ENCODE measurements around the gene ZNF423.

The ZNF423 gene

DNA sequence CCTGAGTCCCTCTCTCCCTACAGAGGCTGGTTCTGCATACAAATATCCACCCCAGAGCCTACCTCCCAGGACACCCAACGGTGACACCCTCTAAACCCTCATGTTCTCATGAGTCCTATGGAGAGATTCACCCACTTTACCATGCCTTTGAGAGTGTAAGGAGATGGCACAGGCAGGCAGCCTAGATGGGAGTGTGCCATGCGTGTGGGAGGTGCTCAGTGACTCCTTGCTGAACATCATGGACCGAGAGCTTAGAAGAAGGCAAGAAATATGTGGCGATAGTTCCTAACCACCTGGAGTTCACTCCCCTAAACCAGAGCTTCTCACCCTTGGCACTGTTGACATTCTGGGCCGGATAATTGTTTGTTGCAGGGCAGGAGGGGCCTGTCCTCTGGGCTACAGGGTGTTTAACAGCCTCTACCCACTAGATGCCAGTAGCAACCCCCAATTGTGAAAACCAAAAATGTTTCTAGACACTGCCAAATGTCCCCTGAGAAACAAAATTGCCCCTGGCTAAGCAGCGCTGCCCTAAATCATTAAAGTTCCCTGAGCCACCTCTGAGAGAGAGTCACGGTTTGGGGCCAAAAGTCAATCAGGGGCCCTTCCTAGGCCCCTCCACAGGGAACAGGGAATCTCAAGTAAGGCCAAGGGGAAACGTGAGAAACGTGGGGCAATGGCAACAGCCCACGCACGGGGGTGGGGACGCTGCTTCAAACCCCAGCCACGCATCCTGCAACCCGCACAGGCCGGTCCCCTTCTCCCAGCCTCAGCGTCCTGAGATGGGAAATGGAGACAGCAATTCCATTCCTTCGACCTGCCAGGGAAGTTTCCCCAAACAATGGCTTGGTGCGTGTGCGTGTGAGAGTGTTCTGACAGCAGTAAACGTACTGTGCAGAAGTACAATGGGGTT, 415.5 kb downstream of the ZNF423 start:
- DNase-seq: no peak

DNA sequence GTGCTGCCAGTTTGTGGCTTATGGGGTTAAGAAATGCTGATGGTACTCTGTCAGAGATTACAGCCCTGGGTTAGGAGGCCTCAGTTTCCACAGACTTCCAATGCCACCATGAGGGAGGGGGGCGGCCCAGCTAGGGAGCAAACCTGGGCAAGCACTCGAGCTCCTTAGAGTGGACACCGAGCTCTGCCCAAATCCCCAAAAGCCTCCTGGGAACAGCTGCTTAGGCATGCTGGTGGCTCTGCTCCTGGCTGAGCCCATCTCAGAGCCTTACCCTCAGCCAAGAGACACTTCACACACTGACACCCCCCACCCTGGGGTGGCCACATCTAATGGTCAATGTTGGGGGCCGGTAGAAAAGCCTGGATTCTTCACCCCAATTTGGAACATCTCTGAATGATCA, 416.2 kb downstream of the ZNF423 start:
- no peak for DNase-seq

DNA sequence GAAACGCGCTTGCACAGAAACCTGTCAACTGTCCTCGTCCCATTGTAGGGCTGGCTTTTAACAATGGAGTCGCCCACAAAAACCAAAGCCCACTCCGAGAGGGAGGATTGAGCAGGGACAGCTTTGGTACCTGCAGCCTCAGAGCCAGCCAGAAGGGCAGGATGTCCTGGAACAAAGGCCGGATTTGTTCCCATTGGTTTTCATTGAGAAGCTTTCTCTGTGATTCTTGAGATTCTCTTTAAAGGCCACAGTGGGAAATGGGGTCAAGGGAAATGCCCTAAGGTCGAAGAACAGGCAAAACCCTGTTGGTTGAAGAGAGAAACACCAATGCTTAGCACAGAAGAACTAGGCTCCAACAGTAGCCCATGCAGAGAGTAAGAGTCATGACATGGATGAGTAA, 416.9 kb downstream of the ZNF423 start:
- no peak for DNase-seq
